GM19238 (cell line): ENCODE results near the gene ZDHHC9.

Source experiments
- DNase-seq: peaks from one replicate; pipeline ENCODE4 v3.0.0; 2011; ENCODE audit warnings: low spot score; ENCODE audit not compliant: insufficient read length

The ZDHHC9 gene

GRCh38 chrX:129787336-129788055, 56.2 kb downstream of the ZDHHC9 start:
- DNase-seq, result no peak

GRCh38 chrX:129786210-129786651, 57.5 kb downstream of the ZDHHC9 start:
- DNase-seq, result peak; percentile 45

- no peak for DNase-seq
Measured at GRCh38 chrX:129785160-129785947, 58.3 kb downstream of the ZDHHC9 start.

- DNase-seq, result no peak
Measured at GRCh38 chrX:129784371-129784770, 59.3 kb downstream of the ZDHHC9 start.

GRCh38 chrX:129783291-129783713, 60.4 kb downstream of the ZDHHC9 start:
- DNase-seq, result no peak

GRCh38 chrX:129782706-129783105, 61.0 kb downstream of the ZDHHC9 start:
- DNase-seq, result no peak

GRCh38 chrX:129781680-129782495, 61.8 kb downstream of the ZDHHC9 start:
- DNase-seq, result no peak

GRCh38 chrX:129781134-129781672, 62.5 kb downstream of the ZDHHC9 start:
- peak; percentile 70 for DNase-seq

GRCh38 chrX:129780441-129781105, 63.1 kb downstream of the ZDHHC9 start:
- DNase-seq, result no peak

GRCh38 chrX:129779747-129780146, 63.9 kb downstream of the ZDHHC9 start, which contains the start of gene SASH3:
SASH3 (plus strand) TSS chrX:129779949; CDS start chrX:129780098, 149 bp downstream.
- DNase-seq, result no peak

GRCh38 chrX:129779086-129779672, 64.5 kb downstream of the ZDHHC9 start:
- no peak for DNase-seq

- no peak for DNase-seq
Measured at GRCh38 chrX:129777218-129778030, 66.3 kb downstream of the ZDHHC9 start.

- DNase-seq, result no peak
Measured at GRCh38 chrX:129773649-129774458, 69.8 kb downstream of the ZDHHC9 start.

- peak; percentile 57 for DNase-seq
Measured at GRCh38 chrX:129772796-129773431, 70.8 kb downstream of the ZDHHC9 start.

- no peak for DNase-seq
Measured at GRCh38 chrX:129771266-129771995, 72.3 kb downstream of the ZDHHC9 start.

- DNase-seq, result peak; percentile 56
Measured at GRCh38 chrX:129769467-129770154, 74.1 kb downstream of the ZDHHC9 start.
